Renal cortical epithelial cell (primary cell): ENCODE data around the gene PRDM16. TPM values are rescaled to one million over a fixed set of nuclear protein-coding genes. Genes with fewer than 3 reads are reported as not detected.

Source experiments
- DNase-seq: peaks from one replicate; pipeline ENCODE4 v3.0.0-alpha.2; 2011; ENCODE audit warnings: low read depth
- total RNA-seq: library from RNA; depleted of rRNA; stranded (reverse); fragments of >200 nt; gene quantifications from 2 replicates; pipeline ENCODE4 v1.2.3, GENCODE V29; 2014

Gene PRDM16
- total RNA-seq, 1 donor from 2014 or later = 0.94 TPM

DNA sequence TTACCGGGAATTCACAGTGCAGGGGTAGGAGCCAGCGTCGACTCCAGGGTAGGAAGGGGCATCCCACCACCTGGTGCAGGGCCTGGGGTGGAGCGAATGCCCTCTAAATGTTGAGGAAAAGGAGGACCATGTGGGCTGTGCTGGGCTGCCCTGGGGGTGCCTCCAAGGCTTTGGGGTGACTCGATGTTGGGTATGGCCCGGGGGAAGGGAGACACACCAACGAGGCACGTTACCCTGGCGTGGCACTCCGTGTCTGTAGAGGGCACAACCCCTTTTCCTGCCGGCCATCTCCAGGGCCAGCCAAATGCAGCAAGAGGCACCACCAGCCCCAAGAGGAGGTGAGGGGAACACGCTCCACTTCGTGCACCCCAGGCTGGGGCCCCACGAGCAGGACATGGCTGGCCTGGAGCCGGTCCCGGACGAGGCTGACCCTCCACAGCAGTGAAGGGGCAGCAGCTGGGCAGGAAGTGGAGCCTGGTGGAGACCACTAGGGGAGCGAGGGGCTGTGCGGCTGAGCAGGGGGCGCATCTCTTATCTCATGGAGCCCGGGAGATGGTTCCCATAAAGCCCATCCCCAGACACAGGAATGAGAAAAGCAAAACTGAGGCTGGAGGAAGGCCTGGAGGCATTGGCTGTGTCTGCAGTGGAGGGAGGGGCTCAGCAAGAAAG, 36.5 kb upstream of the PRDM16 start:
- DNase-seq = no peak

DNA sequence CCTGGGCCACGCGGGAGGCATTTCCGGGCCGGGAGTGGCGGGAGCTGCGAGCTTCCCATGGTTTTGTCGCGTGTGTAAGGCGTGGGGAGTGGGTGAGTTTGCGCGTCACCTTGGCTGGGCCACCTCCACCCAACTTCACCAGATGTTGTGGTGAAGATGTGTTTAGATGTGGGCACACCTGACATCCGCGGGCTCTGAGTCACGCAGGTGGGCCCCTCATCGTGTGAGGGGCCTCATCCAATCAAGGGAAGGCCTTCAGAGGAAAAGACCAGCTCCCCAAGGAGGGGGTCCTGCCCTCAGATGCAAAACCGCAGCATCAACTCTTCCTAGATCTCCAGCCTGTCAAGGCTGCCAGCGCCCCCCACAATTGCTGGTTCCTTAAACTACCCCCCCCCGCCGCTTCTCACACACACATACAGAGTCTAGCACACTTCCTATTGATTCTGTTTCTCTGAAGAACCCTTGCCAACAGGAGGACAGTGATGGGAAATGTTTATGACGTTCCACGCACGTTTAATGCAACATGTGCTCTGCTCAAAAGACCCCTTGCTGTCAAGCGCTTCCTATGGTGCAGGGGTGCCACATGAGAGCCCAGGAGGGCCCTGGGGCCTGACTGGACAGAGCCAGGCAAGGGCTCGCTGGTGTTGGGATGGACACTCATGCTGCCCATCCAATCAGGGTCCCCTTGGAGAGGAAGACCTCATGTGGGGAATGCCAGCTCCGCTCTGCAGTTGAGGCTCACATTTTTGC, 35.8 kb upstream of the PRDM16 start:
- no peak for DNase-seq

DNA sequence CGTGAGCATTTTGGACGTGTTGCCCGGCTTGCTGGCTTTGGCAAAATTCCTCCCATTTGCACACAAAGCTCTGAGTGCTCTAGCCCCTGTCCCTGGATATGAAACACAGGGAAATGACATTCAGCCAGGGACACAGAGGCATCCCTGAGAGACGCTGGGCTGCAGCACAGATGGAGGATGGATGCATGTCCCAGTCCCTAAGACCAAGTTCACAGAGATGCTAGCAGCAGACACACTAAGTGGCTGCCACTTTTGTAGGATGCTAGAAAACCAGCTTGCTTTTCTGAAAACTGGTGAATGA, 35.3 kb upstream of the PRDM16 start:
- no peak for DNase-seq

DNA sequence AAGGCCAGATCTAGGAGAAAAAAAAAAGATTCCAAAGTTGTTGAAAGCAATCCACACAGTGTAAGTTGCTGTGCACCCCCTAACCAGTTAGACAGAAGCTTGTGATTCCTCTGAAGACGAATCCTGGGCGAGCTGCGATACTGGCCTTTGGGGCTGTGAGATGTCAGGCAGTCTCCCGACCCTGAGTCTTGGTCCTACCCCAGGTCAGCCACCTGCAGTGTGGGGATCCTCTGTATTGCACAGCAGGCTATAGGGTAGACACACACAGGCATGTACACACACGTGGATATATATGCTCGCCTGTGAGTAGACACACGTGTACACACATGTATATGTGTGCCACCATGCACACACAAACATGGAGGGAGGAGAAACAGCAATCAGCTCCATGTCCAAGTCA, 34.8 kb upstream of the PRDM16 start:
- no peak for DNase-seq

DNA sequence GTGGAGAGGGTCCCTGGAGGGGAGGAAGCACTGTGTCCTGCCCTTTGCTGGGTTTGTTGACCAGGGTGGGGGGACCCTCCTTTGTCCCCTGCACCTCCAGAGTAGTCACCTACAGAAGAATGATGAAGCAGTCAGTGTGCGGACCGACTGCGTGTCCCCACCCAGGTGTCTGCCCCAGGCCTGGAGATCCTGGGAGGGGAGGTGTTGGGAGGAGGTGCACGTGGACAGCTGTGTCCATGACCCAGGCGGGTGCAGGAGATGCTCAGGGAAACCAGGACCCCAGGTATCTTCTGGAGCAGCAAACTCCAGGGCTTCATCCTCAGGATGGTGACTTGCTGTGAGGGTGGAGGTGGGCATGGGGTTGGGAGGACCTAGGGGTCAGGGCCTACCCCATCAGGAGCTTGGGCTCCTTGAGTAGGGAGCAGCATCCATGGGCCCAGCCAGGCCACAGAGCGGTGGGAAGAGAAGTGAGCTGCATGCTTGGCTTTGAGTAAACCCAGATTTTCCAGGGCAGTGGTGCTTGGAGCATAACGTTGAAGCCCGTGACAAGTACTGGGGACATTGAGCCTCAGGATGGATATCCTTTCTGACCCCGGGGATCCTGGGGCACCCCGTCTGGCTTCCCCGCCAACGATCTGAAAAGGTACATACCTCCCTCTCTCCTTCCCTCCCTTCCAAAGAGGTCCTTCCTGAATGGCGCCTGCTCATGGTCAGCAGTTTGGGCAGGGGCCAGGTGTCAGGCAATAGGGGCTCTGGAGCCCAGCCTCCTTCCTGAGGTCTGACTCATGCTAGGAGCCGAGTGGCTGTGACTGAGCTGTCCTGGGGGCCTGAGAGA, 34.1 kb upstream of the PRDM16 start:
- no peak for DNase-seq

DNA sequence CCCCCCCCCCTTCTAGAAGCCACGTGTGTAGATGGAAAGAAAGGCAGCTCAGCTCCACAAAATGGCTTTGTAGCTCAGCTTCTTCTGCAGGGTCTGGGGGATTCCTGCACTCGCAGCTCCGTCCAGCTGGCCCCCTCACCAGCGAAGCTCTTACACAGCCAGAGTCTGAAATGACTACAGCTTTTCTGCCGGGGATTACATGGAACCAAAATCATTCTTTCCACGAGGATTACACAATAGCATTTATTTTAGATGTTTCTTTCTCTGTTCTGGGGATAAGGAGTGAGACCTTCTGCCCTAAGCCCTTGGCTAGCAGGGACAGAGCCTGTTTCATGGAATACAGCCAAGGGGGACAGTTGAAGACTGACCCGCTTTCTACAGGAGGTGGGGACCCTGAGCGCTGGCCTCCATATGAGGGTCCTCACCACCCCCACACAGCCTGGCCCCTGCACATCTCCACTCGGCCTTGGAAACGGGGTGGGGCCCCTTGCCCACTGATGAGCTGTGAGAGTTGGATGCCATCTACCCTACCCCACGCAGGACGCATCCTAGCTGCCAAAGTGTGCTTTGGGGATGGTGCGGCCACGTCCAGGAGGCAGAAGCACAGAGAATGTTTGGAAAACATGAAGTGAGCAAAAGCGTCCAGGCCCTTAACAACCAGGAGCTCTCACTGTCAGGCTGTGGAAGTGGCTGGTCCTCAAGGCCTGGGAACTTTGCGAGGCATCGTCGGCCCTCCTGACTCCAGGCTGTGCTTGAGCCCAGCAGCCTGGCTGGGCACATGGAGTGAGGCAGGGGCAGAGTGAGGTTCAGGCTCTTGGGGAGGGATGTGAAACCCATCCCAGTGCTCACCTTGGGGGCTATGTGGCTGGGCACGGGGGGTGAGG, 33.2 kb upstream of the PRDM16 start:
- no peak for DNase-seq

DNA sequence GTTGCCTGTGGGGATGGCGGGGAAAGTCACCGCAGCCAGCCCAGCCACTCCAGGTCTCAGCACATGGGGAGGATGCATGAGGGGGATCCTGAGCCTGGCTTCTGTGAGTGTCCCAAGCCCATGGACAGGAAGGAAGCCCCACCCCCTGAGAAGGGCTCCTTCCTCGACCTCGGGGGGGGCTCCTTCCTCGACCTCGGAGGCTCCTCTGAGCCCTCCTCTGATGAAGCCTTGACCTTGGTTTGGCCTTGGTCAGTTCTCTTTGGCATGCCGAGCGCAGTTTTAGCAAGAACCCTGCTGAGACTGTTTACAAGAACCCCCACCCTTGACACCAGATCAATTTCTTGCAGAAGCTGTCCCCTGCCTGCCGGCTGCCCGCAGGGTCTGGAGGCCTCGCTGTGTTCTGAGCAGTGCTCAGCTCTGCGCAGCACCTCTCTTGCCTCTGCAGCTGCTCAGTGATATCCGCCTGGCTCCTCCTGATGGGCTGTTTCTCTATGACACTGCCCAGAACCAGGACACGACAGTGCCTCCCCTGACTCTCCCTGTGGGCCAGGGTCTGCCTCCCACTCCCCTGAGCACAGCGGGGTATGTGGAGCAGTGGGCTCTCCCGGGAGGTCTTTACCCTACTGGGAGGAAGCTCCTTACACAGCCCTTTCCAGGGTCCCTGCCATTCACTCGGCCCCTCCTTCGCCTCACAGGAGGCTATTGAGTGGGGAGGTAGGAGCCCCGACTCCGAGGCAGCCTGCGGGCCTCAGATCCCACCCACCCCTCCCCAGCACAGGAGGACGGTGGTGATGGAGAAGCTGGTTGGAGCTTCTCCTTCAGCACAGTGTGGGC, 32.3 kb upstream of the PRDM16 start:
- no peak for DNase-seq

DNA sequence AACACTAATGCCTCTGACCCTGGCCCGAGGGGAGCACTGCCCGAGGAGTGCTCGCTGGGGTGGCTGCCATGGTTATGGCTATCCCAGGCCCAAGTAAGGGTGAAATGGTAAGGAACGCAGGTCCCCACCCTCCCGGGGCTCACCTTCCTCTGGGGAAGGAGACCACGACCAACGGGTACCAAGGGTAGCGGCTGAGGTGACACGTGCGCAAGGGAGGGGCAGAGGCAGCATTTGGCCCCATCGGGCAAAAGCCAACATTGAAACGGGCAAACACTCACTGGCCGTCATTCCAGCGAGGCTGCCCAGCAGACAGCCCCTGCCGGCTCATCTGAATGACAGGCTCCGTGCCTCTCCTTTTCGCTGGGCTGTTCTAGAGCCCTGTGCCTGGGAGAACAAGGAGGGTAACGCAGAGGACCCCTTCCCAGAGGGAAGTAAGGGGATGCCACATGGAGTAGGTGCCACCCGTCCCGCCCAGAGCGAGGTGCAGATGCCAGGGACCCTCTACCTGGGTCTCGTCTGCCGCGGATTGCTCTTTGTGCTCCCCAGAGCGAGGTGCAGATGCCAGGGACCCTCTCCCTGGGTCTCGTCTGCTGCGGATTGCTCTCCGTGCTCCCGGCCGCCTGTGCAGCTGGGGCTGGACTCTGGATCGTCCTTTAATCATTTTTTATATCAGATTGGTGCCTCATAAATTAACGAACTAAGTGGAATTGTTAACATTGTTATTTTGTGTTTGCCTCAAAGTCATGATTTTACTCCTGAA, 31.5 kb upstream of the PRDM16 start:
- no peak for DNase-seq

DNA sequence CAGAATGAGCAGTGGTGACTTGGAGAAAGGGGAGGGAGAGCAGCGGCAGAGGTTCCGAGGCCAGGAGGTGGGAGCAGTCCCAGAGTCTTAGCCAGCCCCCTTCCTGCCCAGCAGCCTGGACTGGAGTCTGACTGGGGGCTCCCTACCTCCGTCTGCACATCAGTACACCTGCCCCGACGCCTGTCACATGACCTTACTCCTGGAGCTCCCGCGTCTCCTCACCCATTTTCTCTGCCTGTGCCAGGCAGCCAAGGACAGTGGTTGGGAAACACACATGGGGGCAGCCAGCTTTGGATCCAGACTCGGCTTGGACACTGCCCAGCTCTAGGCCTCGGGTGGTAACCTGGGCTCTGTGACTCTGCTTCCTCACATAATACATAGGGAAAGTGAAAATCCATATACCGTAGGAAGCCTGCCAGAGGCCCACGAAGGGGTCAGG, 30.9 kb upstream of the PRDM16 start:
- DNase-seq = no peak

DNA sequence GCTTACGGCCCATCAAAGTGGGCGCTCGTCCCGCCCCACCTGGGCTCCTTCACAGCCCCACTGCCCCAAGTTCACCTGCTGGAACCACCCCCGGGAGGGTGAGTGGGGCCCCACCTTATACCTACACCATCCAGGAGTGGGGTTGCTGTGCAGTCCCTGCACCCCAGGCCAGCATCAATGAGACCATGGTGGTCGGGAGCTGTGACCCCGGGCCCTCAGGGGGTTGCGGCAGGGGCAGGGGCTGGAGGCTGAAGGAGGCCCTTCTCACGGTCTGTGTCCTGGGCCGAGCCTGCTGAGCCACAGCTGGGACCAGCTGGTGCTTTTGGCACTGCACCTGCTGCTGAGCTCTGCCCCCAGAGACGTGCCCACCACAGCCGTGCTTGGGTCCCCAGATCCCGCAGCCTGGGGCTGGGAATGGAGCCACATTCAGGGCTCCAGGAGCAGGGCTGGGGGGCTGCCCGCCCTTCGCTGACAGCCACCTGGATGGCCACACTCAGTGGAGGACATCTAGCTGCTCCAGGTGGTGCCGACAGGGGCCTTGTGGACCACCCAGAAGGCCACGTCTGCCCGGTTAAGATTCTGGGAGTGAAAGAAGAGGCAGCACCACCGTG, 30.3 kb upstream of the PRDM16 start:
- DNase-seq = no peak

DNA sequence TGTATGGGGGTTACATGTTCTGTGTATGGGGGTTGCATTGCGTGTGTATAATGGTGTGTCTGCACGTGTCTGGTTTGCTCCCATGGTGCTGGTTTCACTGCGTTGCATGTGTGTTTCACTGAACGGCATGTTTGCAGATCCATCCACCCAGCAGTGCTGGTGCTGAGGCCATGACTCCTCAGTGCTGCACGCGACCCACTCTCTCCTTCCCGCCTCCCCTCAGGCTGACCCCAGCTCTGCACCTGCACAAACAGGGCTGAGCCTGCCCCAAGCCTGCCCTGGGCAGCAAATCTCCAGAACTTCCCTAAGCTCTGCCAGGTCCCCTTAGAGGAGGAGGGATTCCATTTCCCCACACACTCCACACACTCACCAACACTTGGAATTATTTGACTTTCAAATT, 29.0 kb upstream of the PRDM16 start:
- DNase-seq = no peak

DNA sequence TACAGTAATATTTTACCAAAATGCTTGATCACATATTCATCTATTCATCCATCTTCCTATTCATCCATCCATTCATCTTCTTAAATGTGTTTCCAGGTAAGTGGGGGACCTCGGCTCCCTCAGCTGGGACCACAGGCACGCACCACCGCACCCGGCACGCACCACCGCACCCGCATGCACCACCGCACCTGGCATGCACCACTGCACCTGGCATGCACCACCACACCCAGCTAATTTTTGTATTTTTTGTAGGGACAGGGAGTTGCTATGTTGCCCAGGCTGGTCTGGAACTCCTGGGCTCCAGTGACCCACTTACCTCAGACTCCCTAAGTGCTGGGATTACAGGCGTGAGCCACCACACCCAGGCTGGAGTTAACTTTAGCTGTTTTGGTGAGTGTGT, 26.5 kb upstream of the PRDM16 start:
- no peak for DNase-seq

DNA sequence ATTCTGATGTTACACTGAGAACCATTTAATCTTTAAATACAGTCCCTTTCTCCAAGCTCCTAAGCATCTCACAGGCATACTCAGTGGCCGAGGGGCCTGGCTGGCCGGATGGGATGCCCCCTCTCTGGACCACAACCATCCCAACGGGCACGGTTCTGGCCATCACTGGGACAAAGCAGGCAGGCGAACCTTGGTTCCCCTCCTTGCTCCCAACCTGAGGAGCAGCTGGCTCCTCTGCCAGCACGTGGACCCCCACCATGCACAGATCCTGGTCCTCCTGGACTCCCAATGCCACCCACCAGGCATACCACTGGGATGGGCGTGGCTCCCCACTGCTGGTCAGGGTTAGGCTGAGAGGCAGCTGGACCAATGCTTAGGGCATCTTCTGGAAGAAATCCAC, 19.8 kb upstream of the PRDM16 start:
- no peak for DNase-seq

DNA sequence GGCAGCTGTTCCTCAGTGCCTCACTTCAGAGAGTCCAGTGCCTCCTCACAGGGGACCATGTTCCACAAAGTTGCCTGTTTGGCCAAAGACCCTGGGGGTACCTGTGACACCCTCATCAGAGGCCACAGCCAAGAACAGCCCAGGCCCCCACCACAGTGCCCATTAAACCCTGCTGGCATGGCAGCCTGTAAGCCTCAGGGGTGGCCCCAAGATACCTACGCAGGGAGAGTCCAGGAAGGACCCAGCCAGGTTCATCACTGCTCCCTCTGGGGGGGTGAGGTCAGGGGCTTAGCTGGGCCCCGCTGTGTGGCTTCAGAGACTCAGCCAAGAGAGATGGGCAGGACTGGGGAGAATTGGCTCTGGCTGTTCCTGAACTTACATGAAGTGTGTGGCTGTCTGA, 19.1 kb upstream of the PRDM16 start:
- no peak for DNase-seq

DNA sequence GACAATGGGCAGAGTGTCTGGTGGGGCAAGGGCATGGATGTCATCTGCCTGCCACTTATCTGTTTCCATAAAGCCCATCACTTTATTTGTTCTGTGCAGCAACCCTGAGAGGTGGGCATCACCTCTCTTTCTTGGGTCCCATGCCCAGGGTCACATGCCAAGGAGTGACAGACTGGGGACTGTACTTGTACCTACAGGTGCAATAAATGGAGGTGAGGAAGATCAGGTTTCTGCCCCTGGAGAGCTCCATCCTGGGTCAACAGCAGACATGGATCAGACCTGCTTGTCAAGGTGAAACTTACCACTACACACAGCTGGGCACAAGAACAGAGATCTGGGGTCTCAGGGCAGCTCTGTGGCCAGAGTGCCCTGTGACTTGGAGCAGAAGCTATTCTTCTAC, 18.4 kb upstream of the PRDM16 start:
- no peak for DNase-seq

DNA sequence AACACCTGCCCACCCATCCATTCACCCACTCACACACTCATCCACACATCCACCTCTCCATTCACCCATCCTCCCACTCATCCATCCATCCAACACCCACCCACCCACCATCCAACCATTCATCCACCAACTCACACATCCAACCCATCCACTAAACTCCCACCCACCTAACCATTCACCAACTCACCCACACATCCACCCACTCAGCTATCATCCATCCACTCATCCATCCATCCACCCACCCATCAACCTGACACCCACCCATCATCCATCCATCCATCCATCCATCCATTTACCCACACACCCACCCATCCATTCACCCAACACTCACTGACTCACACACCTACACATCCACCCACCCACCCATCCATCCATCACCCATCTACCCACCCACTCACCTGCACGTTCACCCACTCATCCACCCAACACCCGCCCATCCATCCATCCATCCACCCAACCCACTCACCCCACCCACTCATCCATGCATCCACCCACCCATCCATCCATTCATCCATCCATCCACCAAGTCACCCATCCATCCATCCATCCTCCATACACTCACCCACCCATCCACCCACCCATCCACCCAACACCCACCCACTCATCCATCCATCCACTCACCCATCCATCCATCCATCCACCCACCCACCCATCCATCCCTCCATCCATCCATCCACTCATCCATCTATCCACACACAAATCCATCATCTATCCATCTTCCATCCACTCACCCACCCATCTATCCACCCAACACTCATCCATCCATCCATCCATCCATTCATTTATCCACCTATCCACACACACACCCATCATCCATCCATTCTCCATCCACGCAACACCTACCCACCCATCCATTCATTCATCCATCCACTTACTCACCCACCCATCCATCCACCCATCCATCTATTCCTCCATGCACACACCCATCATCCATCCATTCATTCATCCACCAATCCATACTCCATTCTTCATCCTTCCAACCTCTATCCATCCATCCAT, 17.4 kb upstream of the PRDM16 start:
- DNase-seq = no peak

DNA sequence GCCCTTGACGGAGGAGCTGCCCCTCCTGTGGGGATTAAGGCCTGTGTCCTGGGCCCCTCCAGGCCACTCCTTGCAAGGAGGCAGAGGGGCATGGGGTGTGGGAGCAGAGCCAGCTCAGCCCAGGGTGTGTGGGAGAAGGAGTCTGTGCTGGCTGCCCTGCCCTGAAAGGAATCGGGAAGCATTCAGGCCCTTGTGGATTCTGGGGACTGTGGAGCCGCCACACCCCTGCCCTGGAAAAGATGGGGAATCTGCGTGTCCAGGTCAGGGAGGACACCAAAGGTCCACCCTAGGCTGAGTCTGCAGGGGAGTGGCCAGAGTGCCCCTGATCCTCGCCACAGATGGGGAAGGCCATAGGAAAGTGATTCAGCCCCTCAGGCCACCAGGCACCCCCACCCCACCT, 16.5 kb upstream of the PRDM16 start:
- DNase-seq = no peak

DNA sequence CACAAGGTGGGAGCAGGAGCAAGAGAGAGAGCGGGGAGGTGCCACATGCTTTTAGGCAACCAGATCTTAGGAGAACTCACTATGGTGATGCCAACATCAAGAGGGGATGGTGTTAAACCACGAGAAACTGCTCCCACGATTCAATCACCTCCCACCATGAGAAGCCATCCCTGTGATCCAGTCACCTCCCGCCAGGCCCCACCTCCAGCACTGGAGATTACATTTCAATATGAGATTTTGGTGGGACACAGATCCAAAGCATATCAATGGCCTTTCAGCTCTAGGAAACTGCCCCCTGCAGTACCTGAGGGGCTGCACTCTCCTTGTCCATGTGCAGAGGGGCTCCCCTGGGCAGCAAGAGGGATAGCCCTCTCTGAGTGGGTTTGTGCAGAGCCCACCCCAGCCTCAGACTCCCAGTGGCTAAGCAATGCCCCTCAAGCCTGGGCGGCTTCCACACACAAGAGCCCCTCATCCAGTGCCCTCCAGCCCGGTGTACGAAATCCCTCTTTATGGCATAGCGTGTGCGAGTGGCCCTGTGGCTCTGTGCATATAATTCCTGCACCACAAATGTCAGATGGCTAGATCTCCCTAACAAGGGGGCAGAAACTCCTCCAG, 15.5 kb upstream of the PRDM16 start:
- DNase-seq = no peak
